Astrocyte (in vitro differentiated cells and primary cell): ENCODE measurements around the gene WDR64. TPM values are rescaled to one million over a fixed set of nuclear protein-coding genes. Genes with fewer than 3 reads are reported as not detected.

Experiments used
- DNase-seq: peaks from one replicate; pipeline ENCODE4 v3.0.0-alpha.2; 2010; ENCODE audit warnings: low read depth
- FAIRE-seq: peaks from 2 replicates; lab custom pipeline; 2011; peaks lifted over from hg19 to GRCh38; lab: Jason Lieb, UNC
- H2AFZ ChIP-seq: 2 replicates; pipeline ENCODE4 v1.6.0; 2012; ENCODE audit warnings: low read depth, low read length, inconsistent platforms
- H3K27ac ChIP-seq: 2 replicates; pipeline ENCODE4 v1.5.1; 2011; ENCODE audit warnings: low read depth, low read length, inconsistent platforms
- H3K27me3 ChIP-seq: 2 replicates; pipeline ENCODE4 v1.6.0; 2011; ENCODE audit warnings: low read length, inconsistent platforms; ENCODE audit not compliant: insufficient read depth
- H3K36me3 ChIP-seq: 2 replicates; pipeline ENCODE4 v1.5.1; 2011; ENCODE audit warnings: low read length, inconsistent platforms; ENCODE audit not compliant: insufficient read depth
- H3K4me1 ChIP-seq: 2 replicates; pipeline ENCODE4 v1.5.1; 2011; ENCODE audit warnings: low read length, inconsistent platforms; ENCODE audit not compliant: insufficient read depth
- H3K4me2 ChIP-seq: 2 replicates; pipeline ENCODE4 v1.6.0; 2012; ENCODE audit warnings: low read length, inconsistent platforms
- H3K4me3 ChIP-seq: 2 replicates; pipeline ENCODE4 v1.5.1; 2011; ENCODE audit warnings: low read depth, mild to moderate bottlenecking, low read length, inconsistent platforms; ENCODE audit not compliant: insufficient read depth
- H3K79me2 ChIP-seq: 2 replicates; pipeline ENCODE4 v1.6.0; 2012; ENCODE audit warnings: mild to moderate bottlenecking, low read length, inconsistent platforms; ENCODE audit not compliant: insufficient read depth
- H3K9ac ChIP-seq: 2 replicates; pipeline ENCODE4 v1.6.0; 2012; ENCODE audit warnings: mild to moderate bottlenecking, low read length, inconsistent platforms
- H3K9me3 ChIP-seq: 2 replicates; pipeline ENCODE4 v1.5.1; 2012; ENCODE audit warnings: low read depth, mild to moderate bottlenecking, low read length, inconsistent platforms; ENCODE audit not compliant: insufficient read depth
- H4K20me1 ChIP-seq: 2 replicates; pipeline ENCODE4 v1.6.0; 2012; ENCODE audit warnings: low read length, inconsistent platforms; ENCODE audit not compliant: insufficient read depth
- H3K27ac Mint-ChIP-seq: one replicate; pipeline ENCODE4 v1.8.0; 2021; ENCODE audit warnings: mild to moderate bottlenecking, mixed read lengths; ENCODE audit not compliant: unreplicated experiment
- H3K27me3 Mint-ChIP-seq: one replicate; pipeline ENCODE4 v1.8.0; 2021; ENCODE audit warnings: low read depth, mixed read lengths; ENCODE audit not compliant: unreplicated experiment
- H3K36me3 Mint-ChIP-seq: one replicate; pipeline ENCODE4 v1.8.0; 2021; ENCODE audit warnings: low read depth, mixed read lengths; ENCODE audit not compliant: unreplicated experiment
- H3K4me1 Mint-ChIP-seq: one replicate; pipeline ENCODE4 v1.8.0; 2021; ENCODE audit warnings: low read depth, mixed read lengths; ENCODE audit not compliant: unreplicated experiment
- H3K4me3 Mint-ChIP-seq: one replicate; pipeline ENCODE4 v1.8.0; 2021; ENCODE audit warnings: mild to moderate bottlenecking, moderate library complexity, mixed read lengths; ENCODE audit not compliant: unreplicated experiment
- H3K9me3 Mint-ChIP-seq: one replicate; pipeline ENCODE4 v1.8.0; 2021; ENCODE audit warnings: mild to moderate bottlenecking, mixed read lengths; ENCODE audit not compliant: unreplicated experiment
- EZH2 ChIP-seq: IDR thresholded peaks from 2 replicates; pipeline ENCODE4 v1.6.1; 2012; ENCODE audit warnings: mild to moderate bottlenecking, low read length, inconsistent platforms; ENCODE audit not compliant: insufficient read depth
- total RNA-seq: library from RNA; stranded (reverse); gene quantifications from 2 replicates; pipeline ENCODE4 v1.2.1, GENCODE V29; 2021
- TF ChIP-seq, protein P1 (sequence below): IDR thresholded peaks from 2 replicates; pipeline ENCODE4 v1.5.1; 2011; ENCODE audit warnings: low read depth, mild to moderate bottlenecking, inconsistent platforms, low read length, moderate library complexity; ENCODE audit not compliant: insufficient read depth

The WDR64 gene
- total RNA-seq, 1 donor from 2014 or later, result not detected

DNA sequence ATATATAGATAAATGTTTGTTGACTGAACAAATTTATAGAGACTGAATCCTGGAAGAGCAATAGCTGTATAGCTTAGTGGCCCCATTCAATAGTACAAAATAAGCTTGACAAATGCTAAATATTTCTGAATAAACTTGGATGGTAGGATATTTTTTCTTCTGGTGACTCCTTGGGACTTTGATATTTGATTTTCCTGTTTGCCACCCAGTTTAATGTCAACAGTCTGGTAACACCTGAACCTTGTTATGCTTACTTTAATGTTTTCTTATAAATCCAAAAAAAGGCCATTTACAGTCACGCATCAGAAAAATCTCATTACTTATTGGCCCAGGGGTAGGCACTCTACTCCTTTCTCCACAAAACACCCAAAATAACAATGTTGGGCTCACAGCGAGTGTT lies 30.8 kb downstream of the WDR64 start:
- Histone ChIP-seq H3K4me3 (no peak overlapping the region), H3K4me2 (no peak overlapping the region), H4K20me1 (no peaks in the 10 kb centered on the region), H3K27ac (no peak overlapping the region), H3K36me3 (no peaks in the 10 kb centered on the region), H3K27me3 (no peaks in the 10 kb centered on the region), H3K4me1 (no peaks in the 10 kb centered on the region), H3K79me2 (no peaks in the 10 kb centered on the region), H3K9me3 (no peaks in the 10 kb centered on the region), H2AFZ (no peak overlapping the region), H3K9ac (no peak overlapping the region)
- TF ChIP-seq, protein P1, sequence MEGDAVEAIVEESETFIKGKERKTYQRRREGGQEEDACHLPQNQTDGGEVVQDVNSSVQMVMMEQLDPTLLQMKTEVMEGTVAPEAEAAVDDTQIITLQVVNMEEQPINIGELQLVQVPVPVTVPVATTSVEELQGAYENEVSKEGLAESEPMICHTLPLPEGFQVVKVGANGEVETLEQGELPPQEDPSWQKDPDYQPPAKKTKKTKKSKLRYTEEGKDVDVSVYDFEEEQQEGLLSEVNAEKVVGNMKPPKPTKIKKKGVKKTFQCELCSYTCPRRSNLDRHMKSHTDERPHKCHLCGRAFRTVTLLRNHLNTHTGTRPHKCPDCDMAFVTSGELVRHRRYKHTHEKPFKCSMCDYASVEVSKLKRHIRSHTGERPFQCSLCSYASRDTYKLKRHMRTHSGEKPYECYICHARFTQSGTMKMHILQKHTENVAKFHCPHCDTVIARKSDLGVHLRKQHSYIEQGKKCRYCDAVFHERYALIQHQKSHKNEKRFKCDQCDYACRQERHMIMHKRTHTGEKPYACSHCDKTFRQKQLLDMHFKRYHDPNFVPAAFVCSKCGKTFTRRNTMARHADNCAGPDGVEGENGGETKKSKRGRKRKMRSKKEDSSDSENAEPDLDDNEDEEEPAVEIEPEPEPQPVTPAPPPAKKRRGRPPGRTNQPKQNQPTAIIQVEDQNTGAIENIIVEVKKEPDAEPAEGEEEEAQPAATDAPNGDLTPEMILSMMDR, result no peak
- no peak for TF ChIP-seq EZH2
- Mint-ChIP-seq H3K9me3 (no peaks in the 10 kb centered on the region), H3K4me3 (no peak overlapping the region), H3K36me3 (no peaks in the 10 kb centered on the region), H3K27me3 (no peaks in the 10 kb centered on the region), H3K27ac (no peak overlapping the region), H3K4me1 (no peaks in the 10 kb centered on the region)
- FAIRE-seq (no peak), DNase-seq (no peak)

GRCh38 chr1:241684108-241684507 lies 32.0 kb downstream of the WDR64 start:
- no peak overlapping the region for H2AFZ ChIP-seq
- no peak overlapping the region for H3K9ac ChIP-seq
- H3K9me3 Mint-ChIP-seq, result no peaks in the 10 kb centered on the region
- no peak overlapping the region for H3K4me2 ChIP-seq
- no peaks in the 10 kb centered on the region for H3K9me3 ChIP-seq
- TF ChIP-seq, protein P1, result no peak
- TF ChIP-seq EZH2, result no peak
- no peak overlapping the region for H3K4me3 Mint-ChIP-seq
- no peak overlapping the region for H3K27ac Mint-ChIP-seq
- H3K27me3 Mint-ChIP-seq, result no peaks in the 10 kb centered on the region
- H3K4me1 ChIP-seq, result no peaks in the 10 kb centered on the region
- H3K27ac ChIP-seq, result no peak overlapping the region
- no peaks in the 10 kb centered on the region for H3K79me2 ChIP-seq
- no peaks in the 10 kb centered on the region for H3K36me3 Mint-ChIP-seq
- no peaks in the 10 kb centered on the region for H3K27me3 ChIP-seq
- H3K4me1 Mint-ChIP-seq, result peaks cover 7% of the 10 kb centered on the region
- H3K4me3 ChIP-seq, result no peak overlapping the region
- H3K36me3 ChIP-seq, result no peaks in the 10 kb centered on the region
- no peaks in the 10 kb centered on the region for H4K20me1 ChIP-seq
- FAIRE-seq (no peak), DNase-seq (no peak)

DNA sequence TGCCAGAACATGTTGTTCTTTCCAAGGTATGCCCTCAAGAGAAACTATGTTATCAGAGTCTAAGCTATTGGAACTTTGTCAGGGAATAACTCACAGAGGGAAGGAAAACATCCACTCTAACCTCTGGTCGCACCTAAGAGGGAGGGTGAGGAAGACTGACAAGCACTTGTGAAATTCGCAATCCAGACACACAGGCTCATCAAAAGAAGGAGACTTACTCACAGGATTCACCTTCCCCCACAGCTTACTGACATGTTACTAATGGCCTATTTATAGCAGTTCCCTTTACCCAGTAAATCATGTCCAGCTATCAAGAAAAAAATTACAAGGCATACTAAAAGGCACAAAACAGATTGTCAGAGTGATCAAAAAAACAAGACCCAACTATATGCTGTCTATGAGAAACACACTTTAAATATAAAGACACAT lies 36.9 kb downstream of the WDR64 start:
- Histone ChIP-seq H3K4me3 (no peak overlapping the region), H3K36me3 (no peaks in the 10 kb centered on the region), H2AFZ (no peak overlapping the region), H3K27me3 (no peaks in the 10 kb centered on the region), H3K4me2 (no peak overlapping the region), H3K9ac (no peak overlapping the region), H3K27ac (no peak overlapping the region), H3K4me1 (no peaks in the 10 kb centered on the region), H3K79me2 (no peaks in the 10 kb centered on the region), H4K20me1 (no peaks in the 10 kb centered on the region), H3K9me3 (no peaks in the 10 kb centered on the region)
- DNase-seq (peak; percentile 50), FAIRE-seq (no peak)
- H3K9me3 Mint-ChIP-seq, result no peaks in the 10 kb centered on the region
- peaks cover 12% of the 10 kb centered on the region for H3K4me1 Mint-ChIP-seq
- no peak for TF ChIP-seq EZH2
- TF ChIP-seq, protein P1, result no peak
- H3K27ac Mint-ChIP-seq, result peak overlapping the region; percentile 97
- peak overlapping the region; percentile 51 for H3K4me3 Mint-ChIP-seq
- no peaks in the 10 kb centered on the region for H3K27me3 Mint-ChIP-seq
- H3K36me3 Mint-ChIP-seq, result no peaks in the 10 kb centered on the region
